ENCODE results near the gene LTO1.

GRCh38 chr11:69663326-69663725 is 11.8 kb downstream of the LTO1 start:
- no peak for TF ChIP-seq POLR2A (IDR thresholded peaks at IDR 0.05)
- TF ChIP-seq, protein P1, sequence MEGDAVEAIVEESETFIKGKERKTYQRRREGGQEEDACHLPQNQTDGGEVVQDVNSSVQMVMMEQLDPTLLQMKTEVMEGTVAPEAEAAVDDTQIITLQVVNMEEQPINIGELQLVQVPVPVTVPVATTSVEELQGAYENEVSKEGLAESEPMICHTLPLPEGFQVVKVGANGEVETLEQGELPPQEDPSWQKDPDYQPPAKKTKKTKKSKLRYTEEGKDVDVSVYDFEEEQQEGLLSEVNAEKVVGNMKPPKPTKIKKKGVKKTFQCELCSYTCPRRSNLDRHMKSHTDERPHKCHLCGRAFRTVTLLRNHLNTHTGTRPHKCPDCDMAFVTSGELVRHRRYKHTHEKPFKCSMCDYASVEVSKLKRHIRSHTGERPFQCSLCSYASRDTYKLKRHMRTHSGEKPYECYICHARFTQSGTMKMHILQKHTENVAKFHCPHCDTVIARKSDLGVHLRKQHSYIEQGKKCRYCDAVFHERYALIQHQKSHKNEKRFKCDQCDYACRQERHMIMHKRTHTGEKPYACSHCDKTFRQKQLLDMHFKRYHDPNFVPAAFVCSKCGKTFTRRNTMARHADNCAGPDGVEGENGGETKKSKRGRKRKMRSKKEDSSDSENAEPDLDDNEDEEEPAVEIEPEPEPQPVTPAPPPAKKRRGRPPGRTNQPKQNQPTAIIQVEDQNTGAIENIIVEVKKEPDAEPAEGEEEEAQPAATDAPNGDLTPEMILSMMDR (IDR thresholded peaks at IDR 0.05), result no peak
